A673 (cell line): ENCODE data around the gene COBL.

Experiments
- EZH2 ChIP-seq: fragments of 200-600 bp; sonication (generic); IDR thresholded peaks from 2 replicates; pipeline ENCODE4 v1.6.1; 2017; ENCODE audit warnings: borderline replicate concordance, low read depth, mild to moderate bottlenecking, mixed read lengths, antibody characterized with exemption, low read length; ENCODE audit not compliant: poor library complexity, severe bottlenecking
- TF ChIP-seq, protein P1 (sequence below): fragments of 300-800, 200-600 bp; sonication (generic); conservative IDR thresholded peaks from 2 replicates; pipeline ENCODE4 v1.5.1; 2017; ENCODE audit warnings: low read depth, mild to moderate bottlenecking, antibody characterized with exemption, low read length, moderate library complexity, mixed read lengths

DNA sequence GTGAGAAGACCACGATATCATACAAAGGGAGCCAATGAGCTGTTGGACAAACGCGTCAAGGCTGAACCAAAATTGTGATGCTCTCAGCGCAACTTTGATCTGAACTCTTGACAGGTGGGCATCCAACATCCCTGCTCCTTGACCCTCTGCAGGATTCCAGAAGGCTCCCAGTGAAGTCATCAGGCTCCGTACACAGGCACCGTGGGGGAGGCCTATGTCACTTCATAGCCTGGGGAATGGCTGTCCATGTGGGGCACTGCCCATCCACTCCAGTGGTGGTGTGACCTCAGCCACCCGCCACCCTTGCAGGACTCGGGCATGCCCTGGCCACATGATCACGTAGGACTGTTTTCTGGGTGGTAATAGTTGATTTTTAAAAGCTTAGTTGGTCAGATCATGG, 300.1 kb downstream of the COBL start:
- TF ChIP-seq, protein P1, sequence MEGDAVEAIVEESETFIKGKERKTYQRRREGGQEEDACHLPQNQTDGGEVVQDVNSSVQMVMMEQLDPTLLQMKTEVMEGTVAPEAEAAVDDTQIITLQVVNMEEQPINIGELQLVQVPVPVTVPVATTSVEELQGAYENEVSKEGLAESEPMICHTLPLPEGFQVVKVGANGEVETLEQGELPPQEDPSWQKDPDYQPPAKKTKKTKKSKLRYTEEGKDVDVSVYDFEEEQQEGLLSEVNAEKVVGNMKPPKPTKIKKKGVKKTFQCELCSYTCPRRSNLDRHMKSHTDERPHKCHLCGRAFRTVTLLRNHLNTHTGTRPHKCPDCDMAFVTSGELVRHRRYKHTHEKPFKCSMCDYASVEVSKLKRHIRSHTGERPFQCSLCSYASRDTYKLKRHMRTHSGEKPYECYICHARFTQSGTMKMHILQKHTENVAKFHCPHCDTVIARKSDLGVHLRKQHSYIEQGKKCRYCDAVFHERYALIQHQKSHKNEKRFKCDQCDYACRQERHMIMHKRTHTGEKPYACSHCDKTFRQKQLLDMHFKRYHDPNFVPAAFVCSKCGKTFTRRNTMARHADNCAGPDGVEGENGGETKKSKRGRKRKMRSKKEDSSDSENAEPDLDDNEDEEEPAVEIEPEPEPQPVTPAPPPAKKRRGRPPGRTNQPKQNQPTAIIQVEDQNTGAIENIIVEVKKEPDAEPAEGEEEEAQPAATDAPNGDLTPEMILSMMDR, result no peak
- no peak for TF ChIP-seq EZH2
